ENCODE measurements around the gene PIK3CD. TPM values are rescaled to one million over a fixed set of nuclear protein-coding genes. Genes with fewer than 3 reads are reported as not detected.

Gene PIK3CD
- 1 to 10 TPM; 4.4 to 7.4 TPM for total RNA-seq
- long read RNA-seq = 0 reads

- ATAC-seq (peak; percentile 82 to 85), DNase-seq (peak; percentile 39)
- intact Hi-C loops (cut with DNase I) = no loop called here
Measured at GRCh38 chr1:9651565-9652378, at the start of gene PIK3CD. PIK3CD (plus strand) TSS chr1:9651731; CDS start chr1:9710456, 58,725 bp downstream.

GRCh38 chr1:9601942-9602793, 49.4 kb upstream of the PIK3CD start:
- intact Hi-C loops (cut with DNase I) = no loop called here
- ATAC-seq (no peak), DNase-seq (no peak)

GRCh38 chr1:9602794-9603167, 48.8 kb upstream of the PIK3CD start:
- no peak for ATAC-seq
- no peak for DNase-seq
- intact Hi-C loops (cut with DNase I) = no loop called here

- no peak for ATAC-seq
- DNase-seq = no peak
- intact Hi-C loops (cut with DNase I) = no loop called here
Measured at GRCh38 chr1:9603307-9603706, 48.2 kb upstream of the PIK3CD start.

GRCh38 chr1:9603766-9604753, 47.5 kb upstream of the PIK3CD start:
- ATAC-seq (no peak), DNase-seq (no peak)
- intact Hi-C loops (cut with DNase I) = no loop called here

GRCh38 chr1:9604836-9605235, 46.7 kb upstream of the PIK3CD start:
- no peak for DNase-seq
- intact Hi-C loops (cut with DNase I) = no loop called here

GRCh38 chr1:9605946-9606455, 45.5 kb upstream of the PIK3CD start:
- no peak for DNase-seq
- intact Hi-C loops (cut with DNase I) = no loop called here

More at GRCh38 chr1:9604836-9605235, 46.7 kb upstream of the PIK3CD start:
- no peak for ATAC-seq

GRCh38 chr1:9606458-9606857, 45.1 kb upstream of the PIK3CD start:
- intact Hi-C loops (cut with DNase I) = no loop called here
- DNase-seq = peak; percentile 45
- ATAC-seq = no peak

More at GRCh38 chr1:9605946-9606455, 45.5 kb upstream of the PIK3CD start:
- ATAC-seq = no peak

- ATAC-seq (peak; percentile 68 to 73), DNase-seq (peak; percentile 37)
- intact Hi-C loops (cut with DNase I) = no loop called here
Measured at GRCh38 chr1:9606948-9607347, 44.6 kb upstream of the PIK3CD start.

- intact Hi-C loops (cut with DNase I) = no loop called here
- ATAC-seq (no peak), DNase-seq (no peak)
Measured at GRCh38 chr1:9607352-9607751, 44.2 kb upstream of the PIK3CD start.

GRCh38 chr1:9609998-9610397, 41.5 kb upstream of the PIK3CD start:
- intact Hi-C loops (cut with DNase I) = no loop called here
- no peak for DNase-seq
- no peak for ATAC-seq

GRCh38 chr1:9610548-9610947, 41.0 kb upstream of the PIK3CD start:
- no peak for DNase-seq
- no peak for ATAC-seq
- intact Hi-C loops (cut with DNase I) = no loop called here

- ATAC-seq (no peak), DNase-seq (no peak)
- intact Hi-C loops (cut with DNase I) = no loop called here
Measured at GRCh38 chr1:9611716-9612115, 39.8 kb upstream of the PIK3CD start.

- DNase-seq (no peak), ATAC-seq (no peak)
- intact Hi-C loops (cut with DNase I) = no loop called here
Measured at GRCh38 chr1:9612162-9612845, 39.2 kb upstream of the PIK3CD start.

GRCh38 chr1:9612871-9613624, 38.5 kb upstream of the PIK3CD start:
- ATAC-seq = no peak
- DNase-seq = no peak
- intact Hi-C loops (cut with DNase I) = no loop called here

- ATAC-seq (no peak), DNase-seq (no peak)
- intact Hi-C loops (cut with DNase I) = no loop called here
Measured at GRCh38 chr1:9613625-9614299, 37.8 kb upstream of the PIK3CD start.

All from left cardiac atrium (tissue), 4 donors.